Liver (tissue), 9 donors: ENCODE measurements around the gene KIF18B. TPM values are rescaled to one million over a fixed set of nuclear protein-coding genes. Genes with fewer than 3 reads are reported as not detected.

Source experiments
- DNase-seq: peaks from one replicate; pipeline ENCODE4 v3.0.0-alpha.2; 2017; ENCODE audit warnings: low spot score
- H3K27ac ChIP-seq, 2 donors: one replicate each; pipeline ENCODE4 v1.7.0; 2013; ENCODE audit warnings: inconsistent platforms in 2 of 2, low read length in 2 of 2, control low read depth in 1 of 2, low read depth in 1 of 2, mild to moderate bottlenecking in 1 of 2
- H3K27me3 ChIP-seq, 4 donors: one replicate each; pipeline versions ENCODE4 v1.6.1 to v1.7.0; 2013; ENCODE audit warnings: low read length in 3 of 4, inconsistent platforms in 1 of 4, mild to moderate bottlenecking in 1 of 4, moderate library complexity in 1 of 4; ENCODE audit not compliant: control insufficient read depth in 4 of 4, insufficient read depth in 4 of 4
- H3K36me3 ChIP-seq, 4 donors: one replicate each; pipeline versions ENCODE4 v1.6.1 to v1.7.0; 2013; ENCODE audit warnings: low read length in 3 of 4, mild to moderate bottlenecking in 3 of 4, low read depth in 1 of 4, moderate library complexity in 1 of 4; ENCODE audit not compliant: control insufficient read depth in 4 of 4, insufficient read depth in 3 of 4
- H3K4me1 ChIP-seq, 4 donors: one replicate each; pipeline versions ENCODE4 v1.6.1 to v1.7.0; 2013; ENCODE audit warnings: low read length in 3 of 4, mild to moderate bottlenecking in 3 of 4, moderate library complexity in 1 of 4; ENCODE audit not compliant: control insufficient read depth in 4 of 4, insufficient read depth in 4 of 4
- H3K4me3 ChIP-seq, 3 donors: one replicate each; pipeline versions ENCODE4 v1.6.1 to v1.7.0; 2013; ENCODE audit warnings: low read length in 3 of 3, control low read depth in 1 of 3, low read depth in 1 of 3, mild to moderate bottlenecking in 1 of 3
- H3K9ac ChIP-seq, 2 donors: one replicate each; pipeline ENCODE4 v1.7.0; 2013; ENCODE audit warnings: low read length in 2 of 2, mild to moderate bottlenecking in 2 of 2, moderate library complexity in 2 of 2, control low read depth in 1 of 2, low read depth in 1 of 2
- H3K9me3 ChIP-seq, 4 donors: one replicate each; pipeline versions ENCODE4 v1.6.1 to v1.7.0; 2013; ENCODE audit warnings: low read length in 3 of 4; ENCODE audit not compliant: control insufficient read depth in 4 of 4
- ATF3 ChIP-seq: IDR thresholded peaks from 2 replicates; pipeline ENCODE4 v1.6.1; 2016; ENCODE audit warnings: antibody characterized with exemption
- CTCF ChIP-seq: fragments of 150-350 bp; IDR thresholded peaks from 2 replicates; pipeline ENCODE4 v1.5.1; 2017; ENCODE audit warnings: improper control_type of control experiment, low read depth, low read length; ENCODE audit not compliant: missing input control
- EGR1 ChIP-seq, 2 donors: IDR thresholded peaks; 2 replicates each; pipeline ENCODE4 v1.6.1; 2016 to 2018; ENCODE audit warnings: antibody characterized with exemption in 2 of 2, low read depth in 2 of 2
- FOXA1 ChIP-seq: IDR thresholded peaks from 2 replicates; pipeline ENCODE4 v1.6.1; 2016; ENCODE audit warnings: antibody characterized with exemption
- FOXA2 ChIP-seq: IDR thresholded peaks from 2 replicates; pipeline ENCODE4 v1.6.1; 2016; ENCODE audit warnings: antibody characterized with exemption
- GABPA ChIP-seq, 2 donors: IDR thresholded peaks in 1 of 2; conservative IDR thresholded peaks in 1 of 2; 2 replicates each; pipeline ENCODE4 v1.6.1; 2016; ENCODE audit warnings: antibody characterized with exemption in 2 of 2, mild to moderate bottlenecking in 1 of 2, moderate library complexity in 1 of 2
- HNF4G ChIP-seq: IDR thresholded peaks from 2 replicates; pipeline ENCODE4 v1.6.1; 2016; ENCODE audit warnings: antibody characterized with exemption
- JUND ChIP-seq, 2 donors: IDR thresholded peaks; 2 replicates each; pipeline ENCODE4 v1.6.1; 2016; ENCODE audit warnings: antibody characterized with exemption in 2 of 2
- MAX ChIP-seq: IDR thresholded peaks from 2 replicates; pipeline ENCODE4 v1.6.1; 2016; ENCODE audit warnings: antibody characterized with exemption
- NR2F2 ChIP-seq: IDR thresholded peaks from 2 replicates; pipeline ENCODE4 v1.6.1; 2016; ENCODE audit warnings: antibody characterized with exemption
- RAD21 ChIP-seq, 2 donors: IDR thresholded peaks; 2 replicates each; pipeline ENCODE4 v1.6.1; 2016; ENCODE audit warnings: antibody characterized with exemption in 2 of 2, mild to moderate bottlenecking in 2 of 2
- REST ChIP-seq: IDR thresholded peaks from 2 replicates; pipeline ENCODE4 v1.6.1; 2016; ENCODE audit warnings: antibody characterized with exemption, mild to moderate bottlenecking
- RXRA ChIP-seq, 2 donors: IDR thresholded peaks; 2 replicates each; pipeline ENCODE4 v1.6.1; 2017 to 2018; ENCODE audit warnings: antibody characterized with exemption in 2 of 2, mild to moderate bottlenecking in 1 of 2
- SP1 ChIP-seq: IDR thresholded peaks from 2 replicates; pipeline ENCODE4 v1.6.1; 2018; ENCODE audit warnings: antibody characterized with exemption, mild to moderate bottlenecking
- TAF1 ChIP-seq: conservative IDR thresholded peaks from 2 replicates; pipeline ENCODE4 v1.6.1; 2016; ENCODE audit warnings: antibody characterized with exemption, mild to moderate bottlenecking
- YY1 ChIP-seq: IDR thresholded peaks from 2 replicates; pipeline ENCODE4 v1.6.1; 2016; ENCODE audit warnings: antibody characterized with exemption, mild to moderate bottlenecking
- WGBS: extraction: QIAGEN DNeasy Blood & Tissue Kit; methylation state at CpG from one replicate; pipeline ENCODE4 v1.1.7; 2013; 5-methylcytosine and 5-hydroxymethylcytosine counted together
- polyA plus RNA-seq, 2 donors: library from polyadenylated mRNA; stranded (reverse) in 1 of 2; unstranded in 1 of 2; fragments of 200-250 nt in 1 of 2; fragments of >200 nt in 1 of 2; fragmentation: Nextera tagmentation in 1 of 2; extraction: Ambion mirVana in 1 of 2; gene quantifications; one replicate each; pipeline versions ENCODE4 v1.2.1 to v1.2.3, GENCODE V29; 2013 to 2015
- total RNA-seq, 2 donors: library from RNA; depleted of rRNA; stranded (reverse); fragments of >200 nt; gene quantifications; one replicate each; pipeline ENCODE4 v1.2.3, GENCODE V29; 2014
- donor health status: healthy.
- donor health status: healthy.
- donor health status: healthy.
- donor health status: healthy.
- donor health status: healthy.

Gene KIF18B
- total and polyA plus RNA-seq, 4 donors: under 0.01 to 11.9 (median 0.48) TPM

GRCh38 chr17:44903012-44903685 lies 44.4 kb downstream of the KIF18B start:
- peaks cover 6 to 22% (median 13%) of the 10 kb centered on the region in 4 donors for H3K4me1 ChIP-seq
- H3K4me3 ChIP-seq: no peak overlapping the region
- WGBS: 78% methylated on average over 8 of the region's 8 CpGs
- no peak overlapping the region for H3K27ac ChIP-seq
- TF ChIP-seq CTCF (no peak), GABPA (IDR thresholded peaks at IDR 0.05 in 1 of 2, conservative IDR thresholded peaks at IDR 0.05 in 1 of 2) (no peak), REST (no peak), MAX (no peak), FOXA2 (no peak), RXRA (IDR thresholded peaks at IDR 0.05) (no peak), NR2F2 (no peak), YY1 (no peak), FOXA1 (no peak), EGR1 (IDR thresholded peaks at IDR 0.05; ENCODE audit: low read depth in 2 of 2) (no peak), SP1 (no peak), HNF4G (no peak), TAF1 (no peak), JUND (IDR thresholded peaks at IDR 0.05) (no peak), RAD21 (IDR thresholded peaks at IDR 0.05) (no peak)
- no peak overlapping the region for H3K9ac ChIP-seq
- H3K9me3 ChIP-seq: no peaks in the 10 kb centered on the region
- DNase-seq: no peak
- H3K36me3 ChIP-seq: no peaks in the 10 kb centered on the region
- H3K27me3 ChIP-seq: no peaks in the 10 kb centered on the region

- Histone ChIP-seq H3K9ac (no peak overlapping the region), H3K36me3 (no peaks in the 10 kb centered on the region), H3K4me1 (peaks cover 6 to 22% (median 19%) of the 10 kb centered on the region in 4 donors), H3K9me3 (no peaks in the 10 kb centered on the region), H3K27ac (no peak overlapping the region), H3K27me3 (no peaks in the 10 kb centered on the region), H3K4me3 (no peak overlapping the region)
- DNase-seq: no peak
- WGBS: 93% methylated on average over 17 of the region's 17 CpGs
- TF ChIP-seq TAF1 (no peak), HNF4G (no peak), FOXA2 (no peak), ATF3 (no peak)
Measured at GRCh38 chr17:44902135-44902760, 45.3 kb downstream of the KIF18B start.
